Hematopoietic multipotent progenitor cell (in vitro differentiated cells): ENCODE data around the gene MMEL1. TPM values are rescaled to one million over a fixed set of nuclear protein-coding genes. Genes with fewer than 3 reads are reported as not detected.

ENCODE experiments used
- DNase-seq, 3 donors: peaks; one replicate each; pipeline ENCODE4 v3.0.0-alpha.2; 2011 to 2015; ENCODE audit warnings: low read depth in 2 of 3, low spot score in 2 of 3
- total RNA-seq: library from RNA; depleted of rRNA; stranded (reverse); fragments of >200 nt; gene quantifications from one replicate; pipeline ENCODE4 v1.2.3, GENCODE V29; 2012

MMEL1 gene
- total RNA-seq, 1 donor, result 8.1 TPM

- no peak for DNase-seq
Observed at GRCh38 chr1:2643414-2644077, 10.7 kb upstream of the MMEL1 start.

GRCh38 chr1:2642560-2643413 lies 10.0 kb upstream of the MMEL1 start:
- peak; percentile 79 to 96 (median 93) for DNase-seq

- DNase-seq, result no peak
Observed at GRCh38 chr1:2642131-2642559, 9.3 kb upstream of the MMEL1 start.

GRCh38 chr1:2641381-2642130 lies 8.7 kb upstream of the MMEL1 start:
- no peak for DNase-seq

- no peak for DNase-seq
Observed at GRCh38 chr1:2640626-2641025, 7.8 kb upstream of the MMEL1 start.

GRCh38 chr1:2639607-2640521 lies 7.0 kb upstream of the MMEL1 start:
- no peak for DNase-seq

- DNase-seq, result no peak
Observed at GRCh38 chr1:2639203-2639602, 6.4 kb upstream of the MMEL1 start.

- DNase-seq, result no peak
Observed at GRCh38 chr1:2638466-2639115, 5.8 kb upstream of the MMEL1 start.

GRCh38 chr1:2637442-2638145 lies 4.8 kb upstream of the MMEL1 start:
- DNase-seq, result no peak

GRCh38 chr1:2636733-2637132 lies 3.9 kb upstream of the MMEL1 start:
- DNase-seq, result no peak

- no peak for DNase-seq
Observed at GRCh38 chr1:2635361-2636010, 2.7 kb upstream of the MMEL1 start.

GRCh38 chr1:2633936-2634491 lies 1.2 kb upstream of the MMEL1 start:
- DNase-seq, result no peak

- DNase-seq, result no peak
Observed at GRCh38 chr1:2633366-2633935, 635 bp upstream of the MMEL1 start.

GRCh38 chr1:2632051-2632430 lies 775 bp downstream of the MMEL1 start:
- DNase-seq, result no peak

GRCh38 chr1:2631136-2632050 lies 1.4 kb downstream of the MMEL1 start:
- no peak for DNase-seq

GRCh38 chr1:2630498-2631135 lies 2.2 kb downstream of the MMEL1 start:
- no peak for DNase-seq
